Body of pancreas (tissue), 4 donors: ENCODE measurements around the gene SOCS1.

ENCODE experiments used
- CTCF ChIP-seq, 7 experiments: fragments of 450-650 bp in 4 of 7; fragments of 200-600 bp in 3 of 7; sonication (generic) in 3 of 7; IDR thresholded peaks; one replicate each; pipeline ENCODE4 v1.5.1; 2016 to 2019; ENCODE audit warnings: antibody characterized with exemption in 7 of 7
- POLR2A ChIP-seq, 3 donors: fragments of 450-650 bp; IDR thresholded peaks; one replicate each; pipeline ENCODE4 v1.6.1; 2016; ENCODE audit warnings: antibody characterized with exemption in 3 of 3, mild to moderate bottlenecking in 2 of 3

DNA sequence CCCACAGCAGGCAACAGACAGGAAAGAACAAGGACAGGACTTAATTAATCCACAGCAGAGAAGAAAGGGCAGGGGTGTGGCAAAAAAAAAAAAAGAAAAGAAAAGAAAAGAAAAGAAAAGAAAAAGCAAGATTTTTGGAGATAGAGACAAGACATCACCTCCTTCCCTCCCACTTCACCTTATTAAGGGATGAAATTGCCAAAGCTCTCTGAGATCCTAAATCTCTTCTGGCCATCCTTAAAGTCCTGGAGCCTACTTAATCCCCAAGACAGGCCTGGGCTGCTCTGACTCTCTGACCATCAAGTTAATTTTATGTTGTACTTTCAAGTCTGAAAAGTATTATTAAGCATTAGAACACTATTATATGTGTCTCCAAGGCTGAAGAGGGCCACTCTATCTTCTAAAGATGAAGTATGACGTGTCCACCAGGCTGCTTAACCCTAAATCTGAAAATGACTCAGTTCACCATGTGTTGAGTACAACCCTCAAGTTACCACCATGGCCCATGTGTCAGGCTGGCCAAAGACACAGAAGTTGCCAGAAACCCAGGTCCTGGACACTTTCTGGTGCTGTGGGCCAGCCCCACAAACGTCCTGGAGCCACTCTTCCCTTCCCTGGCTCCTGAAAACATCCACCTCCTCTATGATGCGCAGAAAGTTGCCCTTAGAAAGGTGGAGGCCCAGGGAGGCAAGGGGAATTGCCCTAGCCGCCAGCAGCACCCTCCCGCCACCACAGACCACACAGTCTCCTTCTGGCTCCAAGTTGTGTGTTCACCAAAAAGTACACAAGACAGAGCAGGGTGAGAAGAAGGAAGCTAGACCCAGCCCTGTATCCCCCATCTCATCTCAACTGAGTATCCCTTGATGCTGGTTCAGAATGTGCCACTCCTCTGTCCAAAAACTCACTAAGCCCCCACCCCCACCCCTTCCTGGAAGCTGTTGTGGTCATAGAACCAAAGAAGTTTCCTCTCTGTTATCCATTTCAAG, 2.7 kb downstream of the SOCS1 start:
- TF ChIP-seq CTCF (IDR thresholded peaks at IDR 0.05) (no peak), POLR2A (IDR thresholded peaks at IDR 0.05) (no peak)
